Measurements from ENCODE around the gene TNK2. TPM values are rescaled to one million over a fixed set of nuclear protein-coding genes. Genes with fewer than 3 reads are reported as not detected.

TNK2 gene
- total and polyA plus RNA-seq, 2 donors (not counting 1 experiment from before 2014, with no cell fraction given), result 131 to 198 TPM

DNA sequence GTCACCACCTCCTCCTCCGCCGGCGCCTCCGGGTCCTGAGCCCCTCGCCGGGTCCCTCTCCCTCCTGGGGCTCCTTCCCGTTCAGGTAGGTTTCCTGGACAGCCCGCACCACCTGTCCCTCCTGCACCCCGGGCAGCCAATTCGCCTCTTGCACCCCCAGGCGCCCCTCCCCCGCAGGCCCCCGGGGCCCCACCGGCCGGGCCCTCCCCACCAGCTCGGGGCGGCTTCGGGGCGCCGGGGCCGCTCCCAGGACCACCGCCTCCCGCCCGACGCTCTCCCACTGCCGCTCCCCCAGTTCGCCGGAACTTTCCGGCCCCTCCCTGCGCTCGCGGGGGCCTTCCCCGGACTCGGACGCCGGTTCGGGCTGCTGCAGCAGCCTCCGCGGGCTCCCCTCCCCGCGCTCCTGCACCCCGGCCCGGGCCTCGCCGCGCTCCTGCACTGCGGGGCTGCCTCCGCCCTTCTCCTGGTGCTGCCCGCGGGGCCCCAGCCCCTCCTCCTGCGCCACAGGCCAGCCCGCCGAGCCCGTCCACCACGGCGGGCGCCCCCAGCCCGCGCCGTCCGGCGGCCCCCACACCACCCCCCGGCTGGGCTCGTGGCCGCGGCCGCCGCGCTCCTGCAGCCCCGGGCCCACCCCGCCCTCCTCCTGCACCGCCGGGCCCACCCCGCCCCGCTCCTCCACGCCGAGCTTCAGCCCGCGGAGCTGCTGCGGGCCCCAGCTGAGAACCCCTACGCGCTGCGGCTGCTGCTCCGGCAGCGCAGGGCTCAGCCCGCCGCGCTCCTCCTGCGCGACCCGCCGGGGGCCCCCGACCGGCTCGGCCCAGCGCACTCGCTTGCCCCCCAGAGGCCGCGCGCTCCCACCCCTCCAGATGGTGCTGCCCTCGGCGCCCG, 587 bp upstream of the TNK2 start:
- no peak for TF ChIP-seq EZH2 (IDR thresholded peaks at IDR 0.05; ENCODE audit: borderline replicate concordance, insufficient read depth, low read depth, low read length, poor library complexity, severe bottlenecking)
- TF ChIP-seq, protein P1, sequence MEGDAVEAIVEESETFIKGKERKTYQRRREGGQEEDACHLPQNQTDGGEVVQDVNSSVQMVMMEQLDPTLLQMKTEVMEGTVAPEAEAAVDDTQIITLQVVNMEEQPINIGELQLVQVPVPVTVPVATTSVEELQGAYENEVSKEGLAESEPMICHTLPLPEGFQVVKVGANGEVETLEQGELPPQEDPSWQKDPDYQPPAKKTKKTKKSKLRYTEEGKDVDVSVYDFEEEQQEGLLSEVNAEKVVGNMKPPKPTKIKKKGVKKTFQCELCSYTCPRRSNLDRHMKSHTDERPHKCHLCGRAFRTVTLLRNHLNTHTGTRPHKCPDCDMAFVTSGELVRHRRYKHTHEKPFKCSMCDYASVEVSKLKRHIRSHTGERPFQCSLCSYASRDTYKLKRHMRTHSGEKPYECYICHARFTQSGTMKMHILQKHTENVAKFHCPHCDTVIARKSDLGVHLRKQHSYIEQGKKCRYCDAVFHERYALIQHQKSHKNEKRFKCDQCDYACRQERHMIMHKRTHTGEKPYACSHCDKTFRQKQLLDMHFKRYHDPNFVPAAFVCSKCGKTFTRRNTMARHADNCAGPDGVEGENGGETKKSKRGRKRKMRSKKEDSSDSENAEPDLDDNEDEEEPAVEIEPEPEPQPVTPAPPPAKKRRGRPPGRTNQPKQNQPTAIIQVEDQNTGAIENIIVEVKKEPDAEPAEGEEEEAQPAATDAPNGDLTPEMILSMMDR (IDR thresholded peaks at IDR 0.05), result no peak
- ATAC-seq (ENCODE audit: low read depth) (peak; percentile 36), DNase-seq (peak; percentile 62)
- Histone ChIP-seq H3K4me3 (ENCODE audit: control extremely low read depth in 1 of 5, extremely low read depth in 1 of 5, insufficient read depth in 1 of 5, low read depth in 2 of 5, low read length in 4 of 5) (peak overlapping the region in 4 of 5 experiments; percentile 56 to 87 (median 64)), H4K20me1 (ENCODE audit: control insufficient read depth, insufficient read depth, low read length, poor library complexity, severe bottlenecking) (no peaks in the 10 kb centered on the region), H3K79me2 (ENCODE audit: control insufficient read depth, insufficient read depth, low read length) (peaks cover 42% of the 10 kb centered on the region), H3K36me3 (replicated peaks in 1 of 2; ENCODE audit: control extremely low read depth in 1 of 2, control insufficient read depth in 1 of 2, extremely low read depth in 1 of 2, insufficient read depth in 2 of 2, low read length in 1 of 2) (no peaks in the 10 kb centered on the region), H2AFZ (ENCODE audit: insufficient read depth, low read depth, low read length, poor library complexity, severe bottlenecking) (peak overlapping the region; percentile 77), H3K4me2 (replicated peaks; ENCODE audit: low read depth, low read length, poor library complexity, severe bottlenecking) (peak overlapping the region; percentile 92), H3K9ac (ENCODE audit: low read length) (peak overlapping the region; percentile 77), H3K9me3 (ENCODE audit: control extremely low read depth in 1 of 3, control insufficient read depth in 2 of 3, insufficient read depth in 1 of 3, low read length in 2 of 3) (no peaks in the 10 kb centered on the region), H3K4me1 (ENCODE audit: control insufficient read depth in 2 of 2, insufficient read depth in 2 of 2, low read length in 2 of 2) (peaks cover 45 to 48% of the 10 kb centered on the region in 2 donors), H3K27me3 (replicated peaks in 1 of 4; ENCODE audit: control extremely low read depth in 1 of 4, control insufficient read depth in 3 of 4, insufficient read depth in 4 of 4, low read length in 3 of 4) (no peaks in the 10 kb centered on the region), H3K27ac (ENCODE audit: low read length in 2 of 2) (peak overlapping the region; percentile 98 to 99)
- POLR2A ChIA-PET, result interaction anchor here (2.4 to 4.5 kb wide), 2 partner anchors 8 to 14 kb away, joined by 9 to 134 read pairs; no protein-coding TSS in a partner anchor
- under 1% methylated on average over 91 of the region's 103 CpGs for WGBS (ENCODE audit: insufficient coverage)
- intact Hi-C loops (cut with micrococcal nuclease), result loop anchor here (10.0 kb wide), 1 partner anchor 726 kb away; the partner anchor contains the start of gene NRROS
- Mint-ChIP-seq H3K27me3 (no peaks in the 10 kb centered on the region), H3K9me3 (ENCODE audit: insufficient read depth) (no peaks in the 10 kb centered on the region), H3K27ac (peak overlapping the region; percentile 100), H3K4me3 (peak overlapping the region; percentile 99), H3K4me1 (peaks cover 43% of the 10 kb centered on the region)
- CTCF ChIA-PET, result interaction anchor here (1.1 to 5.6 kb wide), 5 partner anchors 12 to 58 kb away, joined by 3 to 187 read pairs (median 7); no protein-coding TSS in a partner anchor

DNA sequence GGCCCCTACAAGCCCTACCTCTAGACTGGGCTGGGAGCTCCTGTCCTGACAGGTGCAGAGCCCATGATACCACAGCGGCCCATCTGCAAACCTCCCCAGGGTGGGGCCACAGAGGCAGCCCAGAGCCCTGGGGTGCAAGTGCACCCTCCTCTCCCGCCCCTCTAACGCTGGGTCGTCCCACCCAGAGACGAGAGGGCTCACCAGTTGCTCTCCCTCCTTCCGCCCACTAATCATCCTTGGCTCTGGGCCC, 742 bp downstream of the TNK2 start:
- ChIA-PET POLR2A (interaction anchor here (0.9 to 4.5 kb wide), 6 partner anchors 13 to 365 kb away, joined by 3 to 134 read pairs (median 6); partner anchors contain the start of gene PPP1R2), CTCF (interaction anchor here (1.2 to 5.6 kb wide), 10 partner anchors 8 to 57 kb away, joined by 3 to 187 read pairs (median 8); no protein-coding TSS in a partner anchor)
- H3K4me1 ChIP-seq (ENCODE audit: control insufficient read depth in 2 of 2, insufficient read depth in 2 of 2, low read length in 2 of 2), result peaks cover 58 to 62% of the 10 kb centered on the region in 2 donors
- DNase-seq (peak; percentile 82), ATAC-seq (ENCODE audit: low read depth) (peak; percentile 35)
- peak overlapping the region; percentile 77 for H3K9ac ChIP-seq (ENCODE audit: low read length)
- Mint-ChIP-seq H3K4me1 (peaks cover 56% of the 10 kb centered on the region), H3K27me3 (no peaks in the 10 kb centered on the region), H3K4me3 (peak overlapping the region; percentile 99), H3K9me3 (ENCODE audit: insufficient read depth) (no peaks in the 10 kb centered on the region), H3K27ac (peak overlapping the region; percentile 100)
- peak overlapping the region; percentile 77 for H2AFZ ChIP-seq (ENCODE audit: insufficient read depth, low read depth, low read length, poor library complexity, severe bottlenecking)
- WGBS (ENCODE audit: insufficient coverage), result 0% methylated on average over 6 of the region's 6 CpGs
- H3K4me2 ChIP-seq (replicated peaks; ENCODE audit: low read depth, low read length, poor library complexity, severe bottlenecking), result peak overlapping the region; percentile 92
- H3K27ac ChIP-seq (ENCODE audit: low read length in 2 of 2), result peak overlapping the region; percentile 98 to 99
- H4K20me1 ChIP-seq (ENCODE audit: control insufficient read depth, insufficient read depth, low read length, poor library complexity, severe bottlenecking), result no peaks in the 10 kb centered on the region
- H3K9me3 ChIP-seq (ENCODE audit: control extremely low read depth in 1 of 3, control insufficient read depth in 2 of 3, insufficient read depth in 1 of 3, low read length in 2 of 3), result no peaks in the 10 kb centered on the region
- TF ChIP-seq EZH2 (IDR thresholded peaks at IDR 0.05; ENCODE audit: borderline replicate concordance, insufficient read depth, low read depth, low read length, poor library complexity, severe bottlenecking), result no peak
- TF ChIP-seq, protein P1 (IDR thresholded peaks at IDR 0.05), result no peak
- H3K4me3 ChIP-seq (ENCODE audit: control extremely low read depth in 1 of 5, extremely low read depth in 1 of 5, insufficient read depth in 1 of 5, low read depth in 2 of 5, low read length in 4 of 5), result peak overlapping the region; percentile 48 to 87 (median 61)
- no peaks in the 10 kb centered on the region for H3K27me3 ChIP-seq (replicated peaks in 1 of 4; ENCODE audit: control extremely low read depth in 1 of 4, control insufficient read depth in 3 of 4, insufficient read depth in 4 of 4, low read length in 3 of 4)
- H3K36me3 ChIP-seq (replicated peaks in 1 of 2; ENCODE audit: control extremely low read depth in 1 of 2, control insufficient read depth in 1 of 2, extremely low read depth in 1 of 2, insufficient read depth in 2 of 2, low read length in 1 of 2), result no peaks in the 10 kb centered on the region
- peaks cover 55% of the 10 kb centered on the region for H3K79me2 ChIP-seq (ENCODE audit: control insufficient read depth, insufficient read depth, low read length)
- intact Hi-C loops (cut with micrococcal nuclease), result loop anchor here (1.0 to 10.0 kb wide), 3 partner anchors 8 to 727 kb away; partner anchors contain the start of gene NRROS
